Epithelial cell of proximal tubule (primary cell): Measurements from ENCODE around the gene PNRC1. TPM values are rescaled to one million over a fixed set of nuclear protein-coding genes. Genes with fewer than 3 reads are reported as not detected.

ENCODE experiments used
- DNase-seq: peaks from one replicate; pipeline ENCODE4 v3.0.0-alpha.2; 2011; ENCODE audit warnings: low read depth
- H3K4me3 ChIP-seq: 2 replicates; pipeline ENCODE4 v1.5.1; 2011; ENCODE audit warnings: low read depth, mild to moderate bottlenecking, low read length
- total RNA-seq: library from RNA; depleted of rRNA; stranded (reverse); fragments of >200 nt; gene quantifications from 2 replicates; pipeline ENCODE4 v1.2.3, GENCODE V29; 2015
- TF ChIP-seq, protein P1 (sequence below): conservative IDR thresholded peaks from 2 replicates; pipeline ENCODE4 v1.5.1; 2012; ENCODE audit warnings: low read depth, mild to moderate bottlenecking, low read length

Gene PNRC1
- total RNA-seq, 1 donor from 2014 or later: 62.6 TPM

DNA sequence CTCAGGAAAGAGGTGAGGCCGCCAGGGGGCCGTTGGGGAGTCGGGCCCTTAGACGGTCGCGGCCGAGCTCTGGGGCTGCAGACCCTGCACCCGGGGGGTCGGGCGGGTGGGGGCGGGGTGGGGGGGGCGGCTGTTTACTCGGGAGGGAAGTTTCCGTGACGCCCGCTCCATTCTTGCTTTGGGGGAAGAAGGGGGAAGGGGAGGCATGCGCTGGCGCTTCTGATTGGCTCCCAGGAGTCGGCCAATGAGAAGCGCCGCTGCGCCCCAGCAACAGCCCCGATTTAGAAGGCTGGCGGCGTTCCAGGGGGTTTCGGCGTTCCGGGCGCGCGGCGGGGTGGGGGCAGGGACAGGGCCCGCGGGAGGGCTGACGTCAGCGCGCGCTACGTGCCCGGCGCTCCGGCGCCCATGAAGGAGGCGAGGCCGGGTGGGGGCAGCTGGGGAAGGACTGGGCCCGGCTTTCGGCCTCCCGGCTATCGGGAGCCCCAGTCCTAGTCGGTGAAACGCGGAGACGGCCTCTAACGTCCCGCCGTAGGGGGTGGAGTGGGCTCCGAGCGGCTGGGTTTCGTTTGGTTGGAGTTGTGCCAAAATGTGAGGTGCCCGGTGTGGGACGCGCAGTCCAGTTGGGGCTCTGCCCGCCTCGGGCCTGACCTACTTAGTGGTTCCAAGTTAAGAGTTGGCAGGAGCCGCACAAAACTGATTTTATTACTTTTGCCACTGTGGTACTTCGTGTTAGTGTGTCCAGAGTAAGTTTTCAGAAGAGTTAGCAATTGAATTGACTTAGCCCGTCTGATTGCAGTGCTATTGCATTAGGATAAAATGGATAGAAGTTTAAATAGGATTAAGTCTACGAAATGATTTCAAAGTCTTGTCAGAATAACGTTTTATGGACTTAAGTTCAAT, 1.1 kb downstream of the PNRC1 start:
- TF ChIP-seq, protein P1, sequence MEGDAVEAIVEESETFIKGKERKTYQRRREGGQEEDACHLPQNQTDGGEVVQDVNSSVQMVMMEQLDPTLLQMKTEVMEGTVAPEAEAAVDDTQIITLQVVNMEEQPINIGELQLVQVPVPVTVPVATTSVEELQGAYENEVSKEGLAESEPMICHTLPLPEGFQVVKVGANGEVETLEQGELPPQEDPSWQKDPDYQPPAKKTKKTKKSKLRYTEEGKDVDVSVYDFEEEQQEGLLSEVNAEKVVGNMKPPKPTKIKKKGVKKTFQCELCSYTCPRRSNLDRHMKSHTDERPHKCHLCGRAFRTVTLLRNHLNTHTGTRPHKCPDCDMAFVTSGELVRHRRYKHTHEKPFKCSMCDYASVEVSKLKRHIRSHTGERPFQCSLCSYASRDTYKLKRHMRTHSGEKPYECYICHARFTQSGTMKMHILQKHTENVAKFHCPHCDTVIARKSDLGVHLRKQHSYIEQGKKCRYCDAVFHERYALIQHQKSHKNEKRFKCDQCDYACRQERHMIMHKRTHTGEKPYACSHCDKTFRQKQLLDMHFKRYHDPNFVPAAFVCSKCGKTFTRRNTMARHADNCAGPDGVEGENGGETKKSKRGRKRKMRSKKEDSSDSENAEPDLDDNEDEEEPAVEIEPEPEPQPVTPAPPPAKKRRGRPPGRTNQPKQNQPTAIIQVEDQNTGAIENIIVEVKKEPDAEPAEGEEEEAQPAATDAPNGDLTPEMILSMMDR: no peak

DNA sequence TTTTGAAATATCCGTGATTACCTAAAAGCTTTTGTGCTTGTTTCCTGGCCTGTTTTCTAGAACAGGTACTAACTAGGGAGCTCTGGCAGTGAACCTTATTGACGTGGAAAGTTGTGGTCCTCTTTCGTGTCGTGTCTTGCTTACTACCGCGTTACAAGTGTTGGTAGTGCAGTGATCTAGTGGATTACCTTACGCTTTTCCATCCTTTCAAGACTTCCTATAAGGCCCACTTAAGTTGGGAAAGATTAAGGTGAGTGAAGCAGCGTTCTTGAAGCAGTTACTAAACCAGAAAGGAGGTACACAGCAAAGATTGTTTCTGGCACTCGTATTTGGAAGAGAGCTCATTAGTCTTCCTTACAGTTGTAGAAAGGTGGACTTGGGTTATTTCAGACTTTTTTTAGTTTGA, 1.9 kb downstream of the PNRC1 start:
- peak overlapping the region; percentile 96 for H3K4me3 ChIP-seq
- no peak for DNase-seq
- TF ChIP-seq, protein P1: no peak

More for the DNA sequence above, 1.1 kb downstream of the PNRC1 start:
- DNase-seq: no peak
- peak overlapping the region; percentile 96 for H3K4me3 ChIP-seq

DNA sequence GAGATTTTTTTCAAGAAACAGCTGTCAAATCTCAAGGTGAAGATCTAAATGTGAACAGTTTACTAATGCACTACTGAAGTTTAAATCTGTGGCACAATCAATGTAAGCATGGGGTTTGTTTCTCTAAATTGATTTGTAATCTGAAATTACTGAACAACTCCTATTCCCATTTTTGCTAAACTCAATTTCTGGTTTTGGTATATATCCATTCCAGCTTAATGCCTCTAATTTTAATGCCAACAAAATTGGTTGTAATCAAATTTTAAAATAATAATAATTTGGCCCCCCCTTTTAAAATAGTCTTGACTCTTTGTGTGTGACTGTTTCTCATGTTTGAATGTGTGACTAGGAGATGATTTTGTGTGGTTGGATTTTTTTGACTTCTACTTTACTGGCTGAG, 4.0 kb downstream of the PNRC1 start:
- no peak for DNase-seq
- H3K4me3 ChIP-seq: no peak overlapping the region
- TF ChIP-seq, protein P1: no peak

DNA sequence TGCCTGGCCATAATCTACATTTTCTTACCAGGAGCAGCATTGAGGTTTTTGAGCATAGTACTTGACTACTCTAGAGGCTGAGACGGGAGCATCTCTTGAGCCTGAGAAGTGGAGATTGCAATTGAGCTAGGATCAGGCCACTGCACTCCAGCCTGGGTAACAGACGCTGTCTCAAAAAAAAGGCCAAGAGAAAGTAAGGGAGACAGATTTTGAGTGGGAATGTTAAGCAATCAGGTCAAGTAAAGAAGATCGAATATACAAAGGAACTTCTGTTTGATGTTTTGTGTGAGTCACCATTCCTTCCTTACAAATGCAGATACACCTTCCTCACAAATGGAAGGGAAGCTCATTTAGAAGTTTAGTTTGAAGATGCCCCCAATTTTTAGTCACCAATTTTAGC, 4.4 kb downstream of the PNRC1 start:
- TF ChIP-seq, protein P1: no peak
- no peak for DNase-seq
- no peak overlapping the region for H3K4me3 ChIP-seq

DNA sequence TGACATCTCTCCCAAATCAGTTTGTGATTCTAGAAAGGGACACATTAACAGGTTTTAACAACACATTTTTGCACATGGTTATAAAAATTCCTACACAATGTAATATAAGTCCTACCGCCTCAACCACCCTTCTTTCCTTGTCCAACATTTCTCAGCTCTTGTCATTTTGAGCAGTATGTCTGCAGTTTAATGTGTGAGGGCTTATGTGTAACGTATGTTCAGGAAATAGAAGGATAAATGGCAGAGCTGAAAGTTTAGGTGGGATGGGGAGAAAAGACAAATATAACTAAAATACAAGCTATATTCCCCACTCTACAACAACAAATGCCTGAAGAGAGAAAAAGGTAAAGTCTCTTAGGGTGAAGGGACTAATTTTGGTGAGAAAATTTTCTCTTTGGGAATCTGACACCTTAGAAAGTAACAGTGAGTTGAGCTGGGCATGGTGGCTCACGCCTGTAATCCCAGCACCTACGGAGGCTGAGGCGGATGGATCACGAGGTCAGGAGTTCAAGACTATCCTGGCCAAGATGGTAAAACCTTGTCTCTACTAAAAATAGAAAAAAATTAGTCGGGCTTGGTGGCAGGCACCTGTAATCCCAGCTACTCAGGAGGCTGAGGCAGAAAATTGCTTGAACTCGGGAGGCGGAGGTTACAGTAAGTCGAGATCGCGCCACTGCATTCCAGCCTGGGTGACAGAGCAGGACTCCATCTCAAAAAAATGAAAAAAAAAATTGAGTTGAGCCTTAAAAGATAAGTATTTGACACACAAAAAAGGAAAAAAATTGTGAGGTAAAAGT, 5.1 kb downstream of the PNRC1 start:
- no peak overlapping the region for H3K4me3 ChIP-seq
- TF ChIP-seq, protein P1: no peak
- no peak for DNase-seq

DNA sequence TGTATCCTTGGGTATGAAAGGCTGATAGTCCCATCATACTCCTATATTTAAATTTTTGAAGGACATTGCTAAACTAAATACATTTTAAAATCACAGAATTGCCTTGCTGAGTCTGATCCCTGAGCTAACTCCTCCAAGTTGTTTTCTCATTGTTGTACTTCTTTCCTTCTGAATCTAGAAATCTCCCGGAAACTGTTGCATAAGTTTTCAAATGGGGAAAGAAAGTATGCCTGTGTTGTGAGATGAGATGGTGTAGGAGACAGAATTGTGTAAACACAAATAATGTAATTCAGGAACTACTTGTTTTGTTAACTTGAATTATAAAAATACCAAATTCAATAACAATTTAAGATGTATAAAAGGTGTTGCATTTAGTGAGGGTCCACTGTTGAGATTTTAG, 7.3 kb downstream of the PNRC1 start:
- no peak overlapping the region for H3K4me3 ChIP-seq
- TF ChIP-seq, protein P1: no peak
- no peak for DNase-seq
